ENCODE results near the gene FGR.
A peak's percentile ranks its signal among the peaks of the same experiment; 100 is the strongest.

Gene FGR

DNA sequence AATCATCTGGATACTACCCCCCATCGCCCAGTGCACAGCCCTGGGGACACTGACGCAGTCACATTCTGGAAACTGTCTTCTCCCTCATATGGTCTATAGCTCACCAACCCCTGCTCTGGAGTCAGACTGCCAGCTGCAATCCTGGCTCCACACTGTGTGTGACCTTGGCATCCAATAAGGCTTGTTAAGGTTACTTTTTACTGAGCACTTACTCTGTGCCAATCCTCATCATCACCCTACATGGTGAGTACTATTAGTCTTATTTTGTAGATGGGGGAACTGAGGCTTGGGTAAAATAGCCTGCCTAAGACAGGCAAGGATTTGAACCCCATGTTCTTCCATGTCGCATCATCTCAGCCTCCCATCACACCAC lies 65.9 kb downstream of the FGR start:
- DNase-seq (ENCODE audit: low read depth in 1 of 2, low spot score in 1 of 2) = no peak

DNA sequence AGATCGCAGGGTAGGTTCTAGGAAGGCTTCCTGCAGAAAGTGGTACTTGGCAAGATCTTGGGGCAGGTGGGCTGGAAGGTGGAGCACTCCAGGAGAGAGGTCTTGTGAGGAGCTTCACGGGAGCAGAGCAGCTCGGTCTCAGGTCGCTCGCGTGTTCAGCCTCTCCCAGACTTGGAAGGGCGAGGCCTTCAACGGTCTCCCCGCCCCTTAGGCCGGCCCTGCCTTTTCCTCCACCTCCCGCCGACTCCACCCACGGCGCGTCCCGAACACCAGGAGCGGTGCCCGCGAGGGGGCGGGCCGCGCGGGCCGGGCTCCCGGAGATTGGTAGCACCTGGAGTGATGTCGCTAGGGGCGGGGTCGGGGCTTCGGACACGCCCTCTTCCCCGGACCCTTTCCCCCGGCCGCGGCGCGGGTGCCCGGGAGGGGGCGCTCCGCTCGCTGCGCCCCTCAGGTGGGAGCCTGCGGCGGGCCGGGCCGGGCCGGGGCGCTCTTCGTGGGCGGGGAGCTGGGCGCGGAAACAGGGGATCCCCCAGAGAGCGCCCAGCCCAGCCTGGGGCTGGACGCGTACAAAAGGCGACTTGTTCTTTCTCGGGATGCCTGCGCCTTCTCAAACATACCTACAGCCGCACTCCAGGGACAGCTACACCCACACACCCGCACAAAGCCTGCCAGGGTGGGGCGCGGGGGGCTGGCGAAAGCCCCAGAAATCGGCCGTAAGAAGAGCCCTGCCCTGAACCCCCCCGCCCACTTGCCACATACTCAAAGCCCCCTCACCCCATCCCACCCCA lies 66.5 kb downstream of the FGR start:
- DNase-seq (ENCODE audit: low read depth in 1 of 2, low spot score in 1 of 2) = peak; percentile 83 to 89

DNA sequence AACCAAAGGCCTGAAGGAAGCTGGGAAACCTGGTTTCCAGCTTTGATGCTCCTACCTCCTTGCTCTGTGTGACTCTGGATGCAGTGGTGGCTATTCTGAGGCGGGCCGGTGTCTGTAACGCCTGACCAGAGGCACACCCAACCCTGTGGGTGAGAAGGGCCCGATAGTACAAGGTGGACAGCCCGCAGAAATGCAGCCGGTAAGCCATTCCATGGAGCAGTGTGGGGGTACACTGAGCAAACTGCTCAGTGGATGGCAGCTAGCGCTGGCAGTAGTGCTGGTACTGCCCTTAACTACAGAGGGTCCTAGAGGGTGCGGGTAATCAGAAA lies 67.0 kb downstream of the FGR start:
- no peak for DNase-seq (ENCODE audit: low read depth in 1 of 2, low spot score in 1 of 2)

DNA sequence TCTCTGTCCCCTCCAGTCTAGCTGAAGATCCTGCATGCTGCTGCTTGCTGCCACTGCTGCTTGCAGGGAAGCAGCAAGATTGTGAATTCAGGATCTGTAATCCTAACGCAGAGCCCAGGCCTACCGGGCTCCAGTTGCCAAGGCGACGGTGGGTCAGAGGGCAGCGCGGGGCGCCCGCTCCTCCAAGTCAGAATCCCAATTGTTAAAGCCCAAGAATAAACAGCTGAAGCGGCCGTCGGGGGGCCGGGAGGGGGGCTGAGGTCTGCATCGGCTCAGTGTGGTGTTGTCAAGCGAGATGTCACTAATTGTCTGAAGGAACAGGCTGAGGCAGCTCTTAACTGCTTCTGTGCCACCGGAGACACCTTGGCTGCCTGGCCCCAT lies 67.8 kb downstream of the FGR start:
- no peak for DNase-seq (ENCODE audit: low read depth in 1 of 2, low spot score in 1 of 2)

DNA sequence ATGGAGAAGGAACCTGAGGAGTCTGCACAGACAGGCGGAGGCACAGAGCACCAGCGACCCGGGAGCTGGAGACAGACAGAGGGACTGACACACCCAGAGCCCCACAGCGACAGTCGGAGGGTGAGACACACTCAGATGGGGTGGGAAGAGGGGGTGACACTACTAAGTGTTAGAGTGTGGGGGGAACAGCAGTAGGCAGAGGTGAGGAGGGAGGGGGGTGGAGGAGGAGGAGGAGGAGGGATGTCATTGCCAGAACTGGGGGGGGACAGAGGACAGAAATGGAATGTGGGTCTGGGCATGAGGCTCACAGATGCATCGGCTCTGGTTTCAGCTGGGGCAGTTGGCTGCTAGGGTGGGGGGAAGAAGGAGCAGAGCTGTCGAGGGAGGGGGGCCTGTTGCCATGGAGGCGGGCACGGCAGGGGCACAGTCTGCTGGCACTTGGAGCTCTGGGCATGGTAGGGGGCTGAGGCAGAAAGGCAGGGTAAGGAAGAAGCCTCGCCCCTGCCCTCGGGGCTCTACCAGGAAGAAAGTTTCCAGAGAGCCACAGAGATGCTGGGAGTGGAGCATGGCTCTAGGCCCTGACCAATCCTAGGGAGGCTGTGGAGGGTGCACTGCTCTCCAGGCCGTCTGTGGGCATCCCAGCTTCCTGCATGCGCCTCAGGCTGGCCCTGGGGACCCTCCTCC lies 68.4 kb downstream of the FGR start:
- no peak for DNase-seq (ENCODE audit: low read depth in 1 of 2, low spot score in 1 of 2)

DNA sequence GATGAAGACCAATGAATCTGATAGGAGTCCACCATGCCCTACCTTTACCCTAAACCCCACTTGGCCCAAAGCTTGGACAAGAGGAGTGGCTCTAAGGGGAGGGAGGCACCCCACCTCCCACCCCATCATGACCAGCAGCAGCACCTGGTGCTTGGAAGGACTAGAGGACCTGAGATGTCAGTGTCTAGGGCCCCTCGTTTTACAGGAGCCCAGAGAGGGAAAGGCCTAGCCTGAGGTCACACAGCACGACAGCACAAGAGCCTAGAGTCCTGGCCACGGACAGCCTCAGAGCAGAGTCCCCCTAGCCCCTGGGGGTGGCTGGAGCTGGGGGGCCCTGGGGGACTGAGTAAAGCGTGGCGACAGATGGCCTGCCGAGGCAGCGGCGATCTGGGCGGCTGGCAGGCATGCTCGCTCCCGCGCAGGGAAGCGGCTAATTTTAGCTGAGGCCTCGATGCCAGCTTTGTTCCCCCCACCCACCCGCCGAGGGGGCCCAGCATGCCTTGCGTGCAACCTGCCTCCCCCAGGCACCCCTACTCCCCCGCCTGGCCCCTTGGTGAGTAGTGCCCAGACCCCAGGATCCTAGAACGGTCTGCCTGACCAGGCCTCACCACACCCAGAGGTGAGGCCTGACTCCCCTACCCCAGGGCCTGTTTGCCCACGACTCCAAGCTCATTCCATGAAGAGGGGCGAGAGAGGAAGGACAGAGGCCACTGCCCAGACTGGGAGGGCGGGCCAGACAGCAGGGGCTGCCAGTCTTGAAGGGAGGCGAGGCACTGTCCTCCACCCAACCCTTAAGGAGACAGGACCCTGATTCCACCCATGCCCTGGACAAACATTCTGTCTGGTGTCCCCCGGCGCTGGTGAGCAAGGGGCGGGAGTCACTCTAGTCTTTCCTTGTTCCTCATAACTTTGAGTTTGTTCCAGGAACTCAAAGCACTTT lies 70.0 kb downstream of the FGR start:
- DNase-seq (ENCODE audit: low read depth in 1 of 2, low spot score in 1 of 2) = no peak

DNA sequence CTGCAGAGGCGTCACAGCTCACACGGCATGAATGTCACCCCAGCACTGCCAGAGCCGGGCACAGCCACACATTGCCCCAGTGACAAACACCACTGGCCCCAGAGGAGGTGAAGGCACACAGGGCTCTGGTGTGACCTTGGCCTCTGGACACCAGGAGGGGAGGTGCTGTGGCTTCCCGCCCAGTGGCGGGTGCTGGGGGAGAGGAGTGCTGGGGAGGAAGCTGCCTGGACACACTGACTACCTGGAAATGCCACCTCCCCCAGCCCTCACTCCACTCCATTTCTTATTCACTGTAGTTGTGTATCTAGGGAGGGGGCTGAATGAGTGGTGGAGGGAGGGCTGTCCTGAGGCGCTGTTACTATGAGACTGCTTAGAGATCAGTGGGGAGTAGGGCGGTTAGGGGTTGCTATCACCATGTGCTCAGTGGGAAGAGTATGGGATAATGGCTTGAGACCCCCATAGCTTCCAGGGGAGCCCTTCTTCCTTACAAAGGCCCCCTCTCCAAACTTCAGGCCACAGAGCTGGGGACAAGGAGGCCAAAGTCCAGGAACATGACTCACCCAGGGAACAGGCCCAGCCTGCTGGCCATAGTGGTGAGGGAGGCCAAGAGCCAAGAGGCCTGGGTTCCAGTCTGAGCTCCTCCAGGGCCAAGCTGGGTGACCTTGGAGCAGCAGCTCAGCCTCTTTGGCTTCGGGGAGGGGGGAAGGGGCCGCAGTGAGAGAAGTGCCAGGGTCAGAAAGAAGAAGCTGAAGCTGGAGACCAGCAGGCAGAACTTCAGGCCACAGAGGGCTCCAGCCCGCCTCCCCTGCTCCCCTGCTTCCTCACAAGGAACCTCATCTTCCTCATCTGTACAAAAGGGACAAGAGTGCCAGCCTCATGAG lies 71.2 kb downstream of the FGR start:
- DNase-seq (ENCODE audit: low read depth in 1 of 2, low spot score in 1 of 2) = no peak

DNA sequence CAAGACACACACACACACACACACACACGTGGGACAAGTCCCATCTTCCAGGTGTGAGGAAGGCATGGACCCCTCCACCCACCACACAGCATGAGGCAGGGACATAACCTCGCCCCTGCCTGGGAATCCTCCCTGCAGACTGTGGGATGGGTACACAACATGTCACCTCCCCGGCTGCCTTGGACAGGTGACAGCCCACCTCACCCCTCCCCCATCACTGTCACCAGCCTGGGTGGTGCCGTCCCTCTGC lies 71.7 kb downstream of the FGR start:
- DNase-seq (ENCODE audit: low read depth in 1 of 2, low spot score in 1 of 2) = no peak

DNA sequence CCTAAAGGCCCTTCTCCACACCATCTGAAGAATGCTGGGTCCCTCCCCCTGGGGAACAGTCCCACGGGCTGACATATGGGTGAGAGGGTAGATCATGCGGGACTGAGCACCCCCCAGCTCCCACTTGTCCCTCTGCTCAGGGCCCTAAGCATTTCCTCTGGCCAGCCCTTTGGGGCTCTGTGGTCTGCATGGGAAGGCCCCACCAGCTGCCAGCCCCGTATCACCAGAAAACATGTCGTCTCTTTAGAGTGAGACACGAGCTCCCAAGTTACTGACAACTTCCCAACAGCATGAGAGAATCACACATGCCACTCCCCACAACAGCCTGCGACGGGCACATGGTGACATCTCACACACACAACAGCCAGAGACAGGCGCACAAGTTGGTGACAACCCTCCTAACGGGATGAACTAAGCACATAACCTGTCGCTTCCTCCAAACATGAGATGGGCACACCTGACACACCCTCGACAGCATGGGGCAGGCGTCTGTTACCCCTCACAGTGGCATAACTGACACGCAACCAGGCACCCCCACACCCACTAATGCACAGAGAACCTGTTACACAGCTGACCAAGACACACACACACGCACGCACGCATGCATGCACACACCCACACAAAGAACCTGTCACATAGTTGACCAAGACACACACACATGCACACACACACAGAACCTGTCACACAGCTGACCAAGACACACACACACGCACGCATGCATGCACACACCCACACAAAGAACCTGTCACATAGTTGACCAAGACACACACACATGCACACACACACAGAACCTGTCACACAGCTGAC lies 72.2 kb downstream of the FGR start:
- no peak for DNase-seq (ENCODE audit: low read depth in 1 of 2, low spot score in 1 of 2)
